Tibial artery (tissue), 4 donors: ENCODE data around the gene SLFN12L.
"Not testable (repeated sequence)": the region's sequence is repeated elsewhere in the genome, so short reads cannot be mapped to it uniquely, and the experiment has no call there.

ENCODE experiments used
- DNase-seq, 2 donors: peaks; one replicate each; pipeline ENCODE4 v3.0.0-alpha.2; 2019
- H3K27ac ChIP-seq, 2 donors: fragments of 200-600 bp; sonication (generic) in 1 of 2; 1 replicate in 1 of 2; 2 replicates in 1 of 2; pipeline ENCODE4 v1.5.1; 2018 to 2019; ENCODE audit warnings: mild to moderate bottlenecking in 1 of 2
- H3K27me3 ChIP-seq, 2 donors: fragments of 200-600 bp; sonication (generic) in 1 of 2; one replicate each; pipeline versions ENCODE4 v1.5.1 to v1.6.0; 2016 to 2019
- H3K36me3 ChIP-seq, 3 donors: fragments of 200-600 bp; sonication (generic) in 2 of 3; one replicate each; pipeline ENCODE4 v1.5.1; 2016 to 2019; ENCODE audit warnings: mild to moderate bottlenecking in 2 of 3
- H3K4me1 ChIP-seq, 4 donors: fragments of 200-600 bp; sonication (generic) in 2 of 4; 1 replicate in 3 of 4; 2 replicates in 1 of 4; pipeline ENCODE4 v1.5.1; 2016 to 2019
- H3K4me3 ChIP-seq, 2 donors: fragments of 200-600 bp; sonication (generic) in 1 of 2; 1 replicate in 1 of 2; 2 replicates in 1 of 2; pipeline ENCODE4 v1.5.1; 2018 to 2019; ENCODE audit warnings: mild to moderate bottlenecking in 2 of 2
- H3K9me3 ChIP-seq, 3 donors: fragments of 200-600 bp; sonication (generic) in 1 of 3; one replicate each; pipeline ENCODE4 v1.5.1; 2016 to 2019
- intact Hi-C: fragments of 100-400 bp; cut with DNase I; formaldehyde crosslinking; loops from one replicate; pipeline ENCODE4 v1.15.0; 2023; ENCODE audit warnings: low total_unique reads
- TF ChIP-seq, protein P1 (sequence below), 2 experiments: fragments of 200-600 bp in 1 of 2; fragments of 450-650 bp in 1 of 2; IDR thresholded peaks; one replicate each; pipeline ENCODE4 v1.5.1; 2017 to 2019; ENCODE audit warnings: antibody characterized with exemption in 2 of 2, mild to moderate bottlenecking in 1 of 2, moderate library complexity in 1 of 2

Gene SLFN12L

DNA sequence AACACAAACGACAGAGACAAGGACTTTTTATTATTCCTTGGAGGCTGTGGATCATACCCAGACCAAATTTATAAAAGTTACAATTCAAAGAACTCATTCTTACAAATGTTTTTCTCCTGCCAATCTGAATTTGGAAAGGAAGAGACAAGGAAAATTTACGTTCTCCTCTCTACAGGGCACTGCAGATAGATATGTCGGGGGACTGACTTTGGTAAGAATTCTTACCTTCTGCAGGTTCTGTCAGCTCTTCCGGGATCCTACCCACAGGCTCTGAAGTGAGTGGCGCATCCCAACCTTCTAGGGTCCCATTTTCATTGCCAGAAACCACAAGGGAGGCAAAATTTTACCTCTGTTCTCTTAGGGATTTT lies 2.2 kb upstream of the SLFN12L start:
- H3K4me1 ChIP-seq = no peaks in the 10 kb centered on the region
- H3K4me3 ChIP-seq = no peak overlapping the region
- H3K27me3 ChIP-seq = no peaks in the 10 kb centered on the region
- no peaks in the 10 kb centered on the region for H3K9me3 ChIP-seq
- intact Hi-C loops = loop anchor here (10.0 kb wide), 1 partner anchor 365 kb away; no protein-coding TSS in a partner anchor
- DNase-seq = no peak
- H3K27ac ChIP-seq = no peak overlapping the region
- TF ChIP-seq, protein P1, sequence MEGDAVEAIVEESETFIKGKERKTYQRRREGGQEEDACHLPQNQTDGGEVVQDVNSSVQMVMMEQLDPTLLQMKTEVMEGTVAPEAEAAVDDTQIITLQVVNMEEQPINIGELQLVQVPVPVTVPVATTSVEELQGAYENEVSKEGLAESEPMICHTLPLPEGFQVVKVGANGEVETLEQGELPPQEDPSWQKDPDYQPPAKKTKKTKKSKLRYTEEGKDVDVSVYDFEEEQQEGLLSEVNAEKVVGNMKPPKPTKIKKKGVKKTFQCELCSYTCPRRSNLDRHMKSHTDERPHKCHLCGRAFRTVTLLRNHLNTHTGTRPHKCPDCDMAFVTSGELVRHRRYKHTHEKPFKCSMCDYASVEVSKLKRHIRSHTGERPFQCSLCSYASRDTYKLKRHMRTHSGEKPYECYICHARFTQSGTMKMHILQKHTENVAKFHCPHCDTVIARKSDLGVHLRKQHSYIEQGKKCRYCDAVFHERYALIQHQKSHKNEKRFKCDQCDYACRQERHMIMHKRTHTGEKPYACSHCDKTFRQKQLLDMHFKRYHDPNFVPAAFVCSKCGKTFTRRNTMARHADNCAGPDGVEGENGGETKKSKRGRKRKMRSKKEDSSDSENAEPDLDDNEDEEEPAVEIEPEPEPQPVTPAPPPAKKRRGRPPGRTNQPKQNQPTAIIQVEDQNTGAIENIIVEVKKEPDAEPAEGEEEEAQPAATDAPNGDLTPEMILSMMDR (IDR thresholded peaks at IDR 0.05) = no peak
- no peaks in the 10 kb centered on the region for H3K36me3 ChIP-seq

DNA sequence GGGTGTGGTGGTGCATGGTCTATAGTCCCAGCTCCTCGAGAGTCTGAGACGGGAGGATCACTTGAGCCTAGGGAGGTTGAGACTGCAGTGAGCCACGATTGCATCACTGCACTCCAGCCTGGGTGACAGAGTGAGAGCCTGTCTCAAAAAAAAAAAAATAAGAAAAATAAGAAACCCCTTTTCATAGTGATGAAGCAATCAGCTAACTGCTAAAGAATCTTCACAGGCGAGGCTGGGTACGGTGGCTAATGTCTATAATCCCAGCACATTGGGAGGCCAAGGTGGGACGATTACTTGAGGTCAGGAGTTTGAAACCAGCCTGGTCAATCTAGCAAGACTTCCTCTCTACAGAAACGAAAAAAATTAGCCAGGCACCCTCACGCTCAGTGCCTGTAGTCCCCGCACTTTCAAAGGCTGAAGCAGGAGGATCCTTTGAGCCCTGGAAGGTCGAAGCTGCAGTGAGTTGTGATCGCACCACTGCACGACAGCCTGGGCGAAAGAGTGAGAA lies 760 bp downstream of the SLFN12L start:
- Histone ChIP-seq H3K36me3 (no peaks in the 10 kb centered on the region), H3K27ac (no peak overlapping the region), H3K4me1 (no peaks in the 10 kb centered on the region), H3K27me3 (no peaks in the 10 kb centered on the region), H3K4me3 (no peak overlapping the region), H3K9me3 (no peaks in the 10 kb centered on the region)
- TF ChIP-seq, protein P1 (IDR thresholded peaks at IDR 0.05) = no peak
- intact Hi-C loops = loop anchor here (2.0 to 10.0 kb wide), 2 partner anchors 224 to 362 kb away; no protein-coding TSS in a partner anchor
- DNase-seq = no peak

DNA sequence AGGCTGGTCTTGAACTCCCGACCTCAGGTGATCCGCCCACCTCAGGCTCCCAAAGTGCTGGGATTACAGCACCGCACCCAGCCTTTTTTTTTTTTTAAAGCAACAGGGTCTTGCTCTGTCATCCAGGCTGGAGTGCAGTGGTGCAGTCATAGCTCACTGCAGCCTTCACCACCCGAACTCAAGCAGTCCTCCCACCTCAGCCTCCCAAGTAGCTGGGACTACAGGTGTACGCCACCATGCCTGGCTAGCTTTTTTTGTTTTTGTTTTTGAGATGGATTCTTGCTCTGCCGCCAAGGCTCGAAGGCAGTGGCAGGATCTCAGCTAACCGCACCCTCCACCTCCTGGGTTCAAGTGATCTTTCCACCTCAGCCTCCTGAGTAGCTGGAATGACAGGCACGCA lies 2.1 kb downstream of the SLFN12L start:
- not testable (repeated sequence) for H3K4me1 ChIP-seq, H3K27me3 ChIP-seq, H3K9me3 ChIP-seq, DNase-seq, H3K27ac ChIP-seq, H3K36me3 ChIP-seq, H3K4me3 ChIP-seq
- intact Hi-C loops = loop anchor here (10.0 kb wide), 1 partner anchor 361 kb away; no protein-coding TSS in a partner anchor

DNA sequence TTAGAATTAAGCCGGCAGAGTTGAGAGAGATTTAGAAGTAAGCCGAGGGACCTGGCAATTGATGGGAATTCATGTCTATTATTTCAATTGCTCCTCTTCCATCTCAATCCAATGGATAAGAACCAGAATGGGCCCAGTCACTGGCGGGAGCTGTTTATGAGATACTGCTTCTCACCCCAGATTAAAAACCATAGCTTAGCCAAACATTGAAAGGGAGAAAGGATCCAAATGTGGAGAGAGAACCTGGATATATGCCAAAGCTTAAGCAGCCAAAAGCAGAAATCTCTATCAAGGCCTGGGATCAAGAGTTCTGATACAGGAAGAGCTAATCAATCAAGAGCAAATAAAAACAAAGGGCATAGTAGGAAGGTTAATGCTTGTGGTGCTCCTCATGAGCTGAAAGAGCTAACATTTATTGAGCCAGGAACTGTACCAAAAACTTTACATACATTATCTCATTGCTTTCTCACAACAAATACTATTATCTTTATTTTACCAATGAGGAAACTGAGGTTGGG lies 2.8 kb downstream of the SLFN12L start:
- Histone ChIP-seq H3K4me1 (no peaks in the 10 kb centered on the region), H3K27ac (no peak overlapping the region), H3K4me3 (no peak overlapping the region), H3K9me3 (no peaks in the 10 kb centered on the region), H3K36me3 (no peaks in the 10 kb centered on the region), H3K27me3 (no peaks in the 10 kb centered on the region)
- intact Hi-C loops = loop anchor here (10.0 kb wide), 1 partner anchor 360 kb away; no protein-coding TSS in a partner anchor
- no peak for DNase-seq
- TF ChIP-seq, protein P1 (IDR thresholded peaks at IDR 0.05) = no peak

DNA sequence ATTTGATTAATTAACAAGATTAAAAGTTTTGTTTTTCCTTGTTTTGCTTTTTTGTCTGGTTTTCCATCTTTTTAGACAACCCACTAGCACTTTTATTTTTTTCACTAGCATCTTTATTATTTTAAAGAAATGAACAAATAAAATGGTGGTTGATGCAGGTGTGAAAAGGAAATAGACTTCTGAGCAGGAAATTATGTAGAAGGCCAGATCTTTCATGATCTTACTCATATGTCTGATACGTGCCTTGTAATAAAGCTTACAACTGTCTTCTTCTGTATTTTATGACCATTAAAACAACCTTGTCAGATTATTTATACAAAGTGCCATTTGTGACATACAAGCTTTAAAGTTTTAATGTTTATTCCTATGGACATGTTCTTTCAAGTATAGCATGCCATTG lies 6.3 kb downstream of the SLFN12L start:
- Histone ChIP-seq H3K27me3 (no peaks in the 10 kb centered on the region), H3K36me3 (no peaks in the 10 kb centered on the region), H3K27ac (no peak overlapping the region), H3K9me3 (no peaks in the 10 kb centered on the region), H3K4me1 (no peaks in the 10 kb centered on the region), H3K4me3 (no peak overlapping the region)
- TF ChIP-seq, protein P1 (IDR thresholded peaks at IDR 0.05) = no peak
- intact Hi-C loops = loop anchor here (10.0 kb wide), 1 partner anchor 356 kb away; no protein-coding TSS in a partner anchor
- no peak for DNase-seq

DNA sequence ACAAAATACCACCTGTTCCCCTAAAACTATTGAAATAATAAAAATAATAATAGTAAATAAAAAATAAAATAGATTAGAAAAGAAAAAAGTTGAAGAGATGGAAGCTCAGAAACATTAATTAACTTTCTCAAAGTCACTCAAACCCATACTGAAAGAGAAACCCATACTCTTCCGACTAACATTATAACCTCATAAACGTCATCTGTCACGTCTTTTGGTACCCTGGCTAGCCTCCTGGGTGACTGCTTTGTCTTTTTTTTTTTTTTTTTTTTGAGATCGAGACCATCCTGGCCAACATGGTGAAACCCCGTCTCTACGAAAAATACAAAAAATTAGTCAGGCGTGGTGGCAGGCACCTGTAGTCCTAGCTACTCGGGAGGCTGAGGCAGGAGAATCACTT lies 7.6 kb downstream of the SLFN12L start:
- intact Hi-C loops = loop anchor here (10.0 kb wide), 1 partner anchor 355 kb away; no protein-coding TSS in a partner anchor
- no peak for DNase-seq
- Histone ChIP-seq H3K27me3 (no peaks in the 10 kb centered on the region), H3K4me3 (no peak overlapping the region), H3K36me3 (no peaks in the 10 kb centered on the region), H3K9me3 (no peaks in the 10 kb centered on the region), H3K27ac (no peak overlapping the region), H3K4me1 (no peaks in the 10 kb centered on the region)
- TF ChIP-seq, protein P1 (IDR thresholded peaks at IDR 0.05) = no peak

DNA sequence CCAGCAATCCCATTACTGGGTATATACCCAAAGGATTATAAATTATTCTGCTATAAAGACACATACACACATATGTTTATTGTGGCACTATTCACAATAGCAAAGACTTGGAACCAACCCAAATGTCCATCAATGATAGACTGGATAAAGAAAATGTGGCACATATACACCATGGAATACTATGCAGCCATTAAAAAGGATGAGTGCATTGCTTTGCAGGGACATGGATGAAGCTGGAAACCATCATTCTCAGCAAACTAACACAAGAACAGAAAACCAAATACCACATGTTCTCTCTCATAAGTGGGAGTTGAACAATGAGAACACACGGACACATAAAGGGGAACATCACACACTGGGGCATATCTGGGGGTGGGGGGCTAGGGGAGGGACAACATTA lies 8.2 kb downstream of the SLFN12L start:
- H3K4me3 ChIP-seq, DNase-seq, H3K36me3 ChIP-seq, H3K27me3 ChIP-seq, H3K27ac ChIP-seq, H3K9me3 ChIP-seq, intact Hi-C loops, H3K4me1 ChIP-seq: not testable (repeated sequence)
